HepG2 (cell line): ENCODE data around the gene UBTD1. TPM values are rescaled to one million over a fixed set of nuclear protein-coding genes. Genes with fewer than 3 reads are reported as not detected.
A peak's percentile ranks its signal among the peaks of the same experiment; 100 is the strongest.

Experiments
- ATAC-seq: fragments of 200-7000 bp; cut with Tn5 transposase; 3 replicates; pipeline ENCODE4 v1.9.1; 2020; ENCODE audit warnings: mild to moderate bottlenecking, moderate library complexity
- BruUV-seq: library from RNA; stranded (reverse); fragments of 400-500 nt; replicated peaks from 2 replicates; lab custom pipeline; 2021; lab: Mats Ljungman, UMichigan
- CTCF ChIA-PET: fragments of 300-600 bp; formaldehyde crosslinking; extraction: SDS; loops from one replicate; lab custom pipeline; 2021; ENCODE audit warnings: low total read pairs, inconsistent platforms, low intra/inter-chr PET ratio; lab: Yijun Ruan, JAX
- POLR2A ChIA-PET: fragments of 350-600 bp; sonication (Branson Sonifier 250); formaldehyde crosslinking; loops from one replicate; lab custom pipeline; 2020; ENCODE audit warnings: antibody characterized with exemption, inconsistent platforms; lab: Yijun Ruan, JAX
- DNase-seq: peaks from one replicate; pipeline ENCODE4 v3.0.0-alpha.2; 2015; ENCODE audit warnings: low spot score
- FAIRE-seq: peaks from 3 replicates; lab custom pipeline; 2011; peaks lifted over from hg19 to GRCh38; lab: Jason Lieb, UNC
- H2AFZ ChIP-seq: one replicate; pipeline ENCODE4 v1.6.1; 2011; ENCODE audit warnings: low read length, inconsistent platforms
- H3K27ac ChIP-seq: fragments of 300-600 bp; 3 replicates; pipeline ENCODE4 v1.8.0; 2011; ENCODE audit warnings: mixed run types, mild to moderate bottlenecking, mixed read lengths, low read length, inconsistent platforms; ENCODE audit not compliant: insufficient read depth; ENCODE audit errors: extremely low read length
- H3K27me3 ChIP-seq, 2 experiments: fragments of 200-600 bp in 1 of 2; 2 replicates in 1 of 2; 3 replicates in 1 of 2; pipeline versions ENCODE4 v1.6.0 to v1.8.0; 2011; ENCODE audit warnings: low read length in 2 of 2, mild to moderate bottlenecking in 2 of 2, moderate library complexity in 2 of 2, inconsistent platforms in 1 of 2; ENCODE audit not compliant: insufficient read depth in 2 of 2, control insufficient read depth in 1 of 2
- H3K36me3 ChIP-seq, 2 experiments: fragments of 200-600 bp in 1 of 2; replicated peaks in 1 of 2; 2 replicates in 1 of 2; 3 replicates in 1 of 2; pipeline versions ENCODE4 v1.5.1 to v1.8.0; 2011; ENCODE audit warnings: low read length in 2 of 2, inconsistent platforms in 1 of 2; ENCODE audit not compliant: insufficient read depth in 2 of 2, control insufficient read depth in 1 of 2
- H3K4me1 ChIP-seq: 2 replicates; pipeline ENCODE4 v1.5.1; 2012; ENCODE audit warnings: low read length, inconsistent platforms; ENCODE audit not compliant: insufficient read depth
- H3K4me2 ChIP-seq: 2 replicates; pipeline ENCODE4 v1.6.0; 2011; ENCODE audit warnings: low read depth, low read length, inconsistent platforms
- H3K4me3 ChIP-seq, 3 experiments: fragments of 200-600 bp in 1 of 3; sonication (generic), shearing (Covaris generic) in 1 of 3; replicated peaks in 1 of 3; 2 replicates each; pipeline ENCODE4 v1.5.1; 2011 to 2016; ENCODE audit warnings: low read length in 3 of 3, inconsistent platforms in 2 of 3, low read depth in 2 of 3, mild to moderate bottlenecking in 2 of 3, control low read depth in 1 of 3, mixed read lengths in 1 of 3; ENCODE audit not compliant: insufficient read depth in 1 of 3
- H3K79me2 ChIP-seq: one replicate; pipeline ENCODE4 v1.6.1; 2011; ENCODE audit warnings: low read length, inconsistent platforms; ENCODE audit not compliant: insufficient read depth
- H3K9ac ChIP-seq: 2 replicates; pipeline ENCODE4 v1.6.0; 2011; ENCODE audit warnings: mild to moderate bottlenecking, low read depth, low read length, inconsistent platforms; ENCODE audit not compliant: insufficient read depth
- H3K9me3 ChIP-seq: 2 replicates; pipeline ENCODE4 v1.5.1; 2012; ENCODE audit warnings: mild to moderate bottlenecking, low read length
- H4K20me1 ChIP-seq: 2 replicates; pipeline ENCODE4 v1.6.0; 2011; ENCODE audit warnings: inconsistent platforms, mild to moderate bottlenecking, low read length, moderate library complexity; ENCODE audit not compliant: insufficient read depth
- BRD4 ChIP-seq: sonication (generic); formaldehyde crosslinking; IDR thresholded peaks from 2 replicates; pipeline ENCODE4 v1.4.0; 2020; ENCODE audit warnings: missing genetic modification reagents
- MEIS1 ChIP-seq: sonication (generic); formaldehyde crosslinking; IDR thresholded peaks from 2 replicates; pipeline ENCODE4 v1.9.0; 2021; ENCODE audit warnings: mild to moderate bottlenecking, missing genetic modification reagents, moderate library complexity, borderline replicate concordance
- MEIS2 ChIP-seq: sonication (generic); formaldehyde crosslinking; IDR thresholded peaks from 2 replicates; pipeline ENCODE4 v1.9.0; 2021; ENCODE audit warnings: mild to moderate bottlenecking, missing genetic modification reagents
- SOX13 ChIP-seq, 3 experiments: fragments of 450-650 bp in 1 of 3; sonication (generic) in 1 of 3; formaldehyde crosslinking in 1 of 3; IDR thresholded peaks in 2 of 3; conservative IDR thresholded peaks in 1 of 3; 2 replicates each; pipeline versions ENCODE4 v1.5.0 to v1.6.1; 2016 to 2020; ENCODE audit warnings: antibody characterized with exemption in 1 of 3, mild to moderate bottlenecking in 1 of 3, missing compliant biosample characterization in 1 of 3, missing genetic modification reagents in 1 of 3, moderate library complexity in 1 of 3
- ZNF326 ChIP-seq: sonication (generic); formaldehyde crosslinking; IDR thresholded peaks from 2 replicates; pipeline ENCODE4 v1.4.0; 2020; ENCODE audit warnings: missing genetic modification reagents, borderline replicate concordance
- ZNF589 ChIP-seq: sonication (generic); formaldehyde crosslinking; conservative IDR thresholded peaks from 2 replicates; pipeline ENCODE4 v1.8.0; 2022; ENCODE audit warnings: mild to moderate bottlenecking, moderate library complexity, missing genetic modification reagents
- WGBS: methylation state at CpG from one replicate; pipeline ENCODE4 v1.1.6; 2017; ENCODE audit warnings: low lambda C conversion rate; 5-methylcytosine and 5-hydroxymethylcytosine counted together
- in situ Hi-C: cut with HindIII; loops from 2 replicates; pipeline ENCODE4 v1.10.0; 2017; ENCODE audit warnings: low pct_unique_long_range_greater_than_20kb; ENCODE audit not compliant: extremely low pct_ligation_motif_present
- intact Hi-C: fragments of 100-400 bp; cut with micrococcal nuclease; formaldehyde crosslinking; loops from one replicate; pipeline ENCODE4 v1.10.0; 2022; ENCODE audit not compliant: unreplicated experiment
- polyA plus RNA-seq, 8 experiments: library from polyadenylated mRNA; depleted of rRNA in 3 of 8; stranded (reverse) in 7 of 8; unstranded in 1 of 8; fragments of >200 nt; fragmentation: Illumina TruSeq in 4 of 8; extraction: Trizol in 4 of 8; gene quantifications; 2 replicates each; pipeline versions ENCODE4 v1.2.1 to v1.2.3, GENCODE V29; 2011 to 2016; ENCODE audit warnings: low read depth in 4 of 8, missing spikeins in 1 of 8, mixed read lengths in 1 of 8; ENCODE audit not compliant: insufficient read depth in 1 of 8
- total RNA-seq, 5 experiments: library from RNA; depleted of rRNA; stranded (reverse); fragments of >200 nt; fragmentation: Illumina TruSeq; extraction: Trizol; gene quantifications; 2 replicates each; pipeline ENCODE4 v1.2.3, GENCODE V29; 2016; ENCODE audit warnings: low read depth in 1 of 5
- TF ChIP-seq, protein P1 (sequence below): fragments of 450-650 bp; IDR thresholded peaks from 2 replicates; pipeline ENCODE4 v1.6.1; 2016
- TF ChIP-seq, protein P2 (sequence below): sonication (generic); formaldehyde crosslinking; IDR thresholded peaks from 2 replicates; pipeline ENCODE4 v1.5.0; 2020; ENCODE audit warnings: missing genetic modification reagents
- TF ChIP-seq, protein P3 (sequence below): sonication (generic); formaldehyde crosslinking; IDR thresholded peaks from 2 replicates; pipeline ENCODE4 v1.5.1; 2020; ENCODE audit warnings: missing genetic modification reagents, mild to moderate bottlenecking, borderline replicate concordance
- TF ChIP-seq, protein P4 (sequence below): sonication (generic); formaldehyde crosslinking; IDR thresholded peaks from 2 replicates; pipeline ENCODE4 v1.4.0; 2020; ENCODE audit warnings: mild to moderate bottlenecking, missing genetic modification reagents

Gene UBTD1
- total and polyA plus RNA-seq, 2 of the 13 experiments (the other 11 are each of a cell fraction or from before 2014, with no cell fraction given), result 7.9 to 10.0 TPM

DNA sequence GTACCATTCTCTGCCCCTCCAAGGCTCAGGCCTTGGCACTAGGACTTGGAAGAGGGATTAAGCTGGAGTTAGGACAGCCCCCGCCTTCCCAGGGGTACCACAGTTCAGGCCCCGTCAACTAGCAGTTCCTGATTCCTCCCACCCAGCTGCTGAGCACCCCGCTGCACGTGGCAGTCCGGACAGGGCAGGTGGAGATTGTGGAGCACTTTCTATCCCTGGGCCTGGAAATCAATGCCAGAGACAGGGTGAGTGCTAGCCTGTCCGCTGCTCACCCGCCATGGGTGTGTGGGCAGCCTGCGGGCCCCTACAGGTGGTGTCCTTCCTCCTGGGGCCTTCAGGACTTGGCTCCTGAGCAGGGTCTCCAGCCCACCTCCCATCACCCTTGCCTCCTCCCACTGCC lies 83.4 kb downstream of the UBTD1 start:
- intact Hi-C loops, result no loop called here
- TF ChIP-seq SOX13 (IDR thresholded peaks at IDR 0.05) (no peak), SOX13 (CRISPR knock-in tag; conservative IDR thresholded peaks at IDR 0.05 in 1 of 2, IDR thresholded peaks at IDR 0.05 in 1 of 2) (no peak)
- TF ChIP-seq, protein P1, sequence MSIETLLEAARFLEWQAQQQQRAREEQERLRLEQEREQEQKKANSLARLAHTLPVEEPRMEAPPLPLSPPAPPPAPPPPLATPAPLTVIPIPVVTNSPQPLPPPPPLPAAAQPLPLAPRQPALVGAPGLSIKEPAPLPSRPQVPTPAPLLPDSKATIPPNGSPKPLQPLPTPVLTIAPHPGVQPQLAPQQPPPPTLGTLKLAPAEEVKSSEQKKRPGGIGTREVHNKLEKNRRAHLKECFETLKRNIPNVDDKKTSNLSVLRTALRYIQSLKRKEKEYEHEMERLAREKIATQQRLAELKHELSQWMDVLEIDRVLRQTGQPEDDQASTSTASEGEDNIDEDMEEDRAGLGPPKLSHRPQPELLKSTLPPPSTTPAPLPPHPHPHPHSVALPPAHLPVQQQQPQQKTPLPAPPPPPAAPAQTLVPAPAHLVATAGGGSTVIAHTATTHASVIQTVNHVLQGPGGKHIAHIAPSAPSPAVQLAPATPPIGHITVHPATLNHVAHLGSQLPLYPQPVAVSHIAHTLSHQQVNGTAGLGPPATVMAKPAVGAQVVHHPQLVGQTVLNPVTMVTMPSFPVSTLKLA, result peak; percentile 60
- TF ChIP-seq, all 625 proteins: peak for 1
- Histone ChIP-seq H3K27ac (no peak overlapping the region), H3K4me2 (no peak overlapping the region), H3K9ac (no peak overlapping the region), H2AFZ (no peak overlapping the region), H3K9me3 (no peaks in the 10 kb centered on the region), H3K27me3 (peaks cover 0 to 12% of the 10 kb centered on the region in 2 experiments; a peak in 1 of 5 replicates), H3K79me2 (peaks cover 3% of the 10 kb centered on the region), H4K20me1 (no peaks in the 10 kb centered on the region), H3K4me1 (peaks cover 39% of the 10 kb centered on the region), H3K4me3 (no peak overlapping the region), H3K36me3 (no peaks in the 10 kb centered on the region)
- ATAC-seq, result no peak
- POLR2A ChIA-PET, result no interaction called here
- no peak for FAIRE-seq
- WGBS, result no CpG with 5 or more reads among the region's 8 CpGs
- in situ Hi-C loops, result no loop called here
- DNase-seq, result no peak
- CTCF ChIA-PET, result no interaction called here
- BruUV-seq, result no TSS peak

DNA sequence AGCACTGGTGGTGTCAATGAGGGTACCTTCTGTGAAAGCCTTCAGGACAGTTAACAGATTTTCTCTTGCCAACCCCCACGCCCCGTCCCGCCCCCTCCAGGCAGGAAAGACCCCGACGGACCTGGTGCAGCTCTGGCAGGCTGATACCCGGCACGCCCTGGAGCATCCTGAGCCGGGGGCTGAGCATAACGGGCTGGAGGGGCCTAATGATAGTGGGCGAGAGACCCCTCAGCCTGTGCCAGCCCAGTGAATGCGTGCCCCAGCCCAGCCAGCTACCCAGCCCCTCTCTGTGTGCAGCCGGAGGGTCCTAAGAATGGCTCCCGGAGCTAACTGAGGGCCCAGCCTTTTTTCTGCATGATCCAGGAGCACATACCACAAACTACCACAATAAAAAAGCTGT lies 84.8 kb downstream of the UBTD1 start:
- no peaks in the 10 kb centered on the region for H3K36me3 ChIP-seq
- no peak for FAIRE-seq
- CTCF ChIA-PET, result no interaction called here
- H3K4me2 ChIP-seq, result peak overlapping the region; percentile 91
- no peak for ATAC-seq
- H4K20me1 ChIP-seq, result no peaks in the 10 kb centered on the region
- no peak overlapping the region for H3K4me3 ChIP-seq
- intact Hi-C loops (no loop called here), in situ Hi-C loops (no loop called here)
- peak overlapping the region; percentile 69 for H3K27ac ChIP-seq
- WGBS, result 95% methylated on average over 5 of the region's 13 CpGs
- no peak overlapping the region for H3K9ac ChIP-seq
- POLR2A ChIA-PET, result interaction anchor here (0.9 to 2.9 kb wide), 10 partner anchors 8 to 255 kb away, joined by 3 to 23 read pairs (median 4); partner anchors contain the start of genes ANKRD2, AVPI1 and PI4K2A
- no peaks in the 10 kb centered on the region for H3K9me3 ChIP-seq
- H3K79me2 ChIP-seq, result peaks cover 3% of the 10 kb centered on the region
- TF ChIP-seq MEIS2 (CRISPR knock-in tag) (0 out of 2 replicates have a peak, but pooled peaks have one; percentile 10), ZNF326 (CRISPR knock-in tag) (no peak), MEIS1 (CRISPR knock-in tag) (0 out of 2 replicates have a peak, but pooled peaks have one; percentile 6), BRD4 (peak; percentile 33; the same call in 1 of the 2 replicates), ZNF589 (CRISPR knock-in tag) (no peak)
- TF ChIP-seq, protein P2, sequence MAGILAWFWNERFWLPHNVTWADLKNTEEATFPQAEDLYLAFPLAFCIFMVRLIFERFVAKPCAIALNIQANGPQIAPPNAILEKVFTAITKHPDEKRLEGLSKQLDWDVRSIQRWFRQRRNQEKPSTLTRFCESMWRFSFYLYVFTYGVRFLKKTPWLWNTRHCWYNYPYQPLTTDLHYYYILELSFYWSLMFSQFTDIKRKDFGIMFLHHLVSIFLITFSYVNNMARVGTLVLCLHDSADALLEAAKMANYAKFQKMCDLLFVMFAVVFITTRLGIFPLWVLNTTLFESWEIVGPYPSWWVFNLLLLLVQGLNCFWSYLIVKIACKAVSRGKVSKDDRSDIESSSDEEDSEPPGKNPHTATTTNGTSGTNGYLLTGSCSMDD (CRISPR knock-in tag), result no peak
- TF ChIP-seq, protein P3, sequence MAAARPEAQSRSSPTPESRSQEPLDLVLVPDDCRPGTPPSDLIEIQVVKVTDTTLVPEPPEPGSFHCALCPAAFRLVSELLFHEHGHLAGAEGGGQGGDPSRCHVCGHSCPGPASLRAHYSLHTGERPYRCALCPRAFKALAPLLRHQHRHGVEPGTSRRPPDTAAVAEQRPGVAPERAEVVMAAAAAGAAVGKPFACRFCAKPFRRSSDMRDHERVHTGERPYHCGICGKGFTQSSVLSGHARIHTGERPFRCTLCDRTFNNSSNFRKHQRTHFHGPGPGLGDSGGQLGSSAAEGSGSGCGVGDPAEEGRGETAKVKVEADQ (CRISPR knock-in tag), result 0 out of 2 replicates have a peak, but pooled peaks have one; percentile 8
- TF ChIP-seq, protein P4, sequence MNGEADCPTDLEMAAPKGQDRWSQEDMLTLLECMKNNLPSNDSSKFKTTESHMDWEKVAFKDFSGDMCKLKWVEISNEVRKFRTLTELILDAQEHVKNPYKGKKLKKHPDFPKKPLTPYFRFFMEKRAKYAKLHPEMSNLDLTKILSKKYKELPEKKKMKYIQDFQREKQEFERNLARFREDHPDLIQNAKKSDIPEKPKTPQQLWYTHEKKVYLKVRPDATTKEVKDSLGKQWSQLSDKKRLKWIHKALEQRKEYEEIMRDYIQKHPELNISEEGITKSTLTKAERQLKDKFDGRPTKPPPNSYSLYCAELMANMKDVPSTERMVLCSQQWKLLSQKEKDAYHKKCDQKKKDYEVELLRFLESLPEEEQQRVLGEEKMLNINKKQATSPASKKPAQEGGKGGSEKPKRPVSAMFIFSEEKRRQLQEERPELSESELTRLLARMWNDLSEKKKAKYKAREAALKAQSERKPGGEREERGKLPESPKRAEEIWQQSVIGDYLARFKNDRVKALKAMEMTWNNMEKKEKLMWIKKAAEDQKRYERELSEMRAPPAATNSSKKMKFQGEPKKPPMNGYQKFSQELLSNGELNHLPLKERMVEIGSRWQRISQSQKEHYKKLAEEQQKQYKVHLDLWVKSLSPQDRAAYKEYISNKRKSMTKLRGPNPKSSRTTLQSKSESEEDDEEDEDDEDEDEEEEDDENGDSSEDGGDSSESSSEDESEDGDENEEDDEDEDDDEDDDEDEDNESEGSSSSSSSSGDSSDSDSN, result no peak
- no peak for DNase-seq
- H2AFZ ChIP-seq, result no peak overlapping the region
- peaks cover 52% of the 10 kb centered on the region for H3K4me1 ChIP-seq
- peaks cover 0 to 12% of the 10 kb centered on the region in 2 experiments; a peak in 1 of 5 replicates for H3K27me3 ChIP-seq
- no TSS peak for BruUV-seq
